ENCODE data around the gene UEVLD.

Gene UEVLD

GRCh38 chr11:18495271-18495670 lies 93.3 kb downstream of the UEVLD start:
- DNase-seq: no peak

DNA sequence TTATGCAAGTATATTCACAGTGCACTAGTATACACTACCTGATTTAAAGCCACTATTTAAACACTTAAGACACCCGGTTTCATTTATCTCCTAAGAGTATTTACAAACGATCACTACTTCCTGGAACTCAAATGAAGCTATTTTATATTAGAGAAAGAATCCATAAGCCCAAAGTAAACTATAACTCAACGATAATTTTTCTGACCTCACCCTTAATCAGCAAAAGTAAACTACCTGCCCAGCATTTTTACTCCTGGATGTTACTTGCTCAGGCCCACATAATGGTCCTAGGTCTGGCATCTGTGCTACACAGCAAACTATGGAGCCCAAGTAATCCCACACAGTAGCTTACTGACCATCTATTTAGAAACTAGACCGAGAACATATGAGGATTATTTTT lies 95.2 kb downstream of the UEVLD start:
- DNase-seq: no peak

DNA sequence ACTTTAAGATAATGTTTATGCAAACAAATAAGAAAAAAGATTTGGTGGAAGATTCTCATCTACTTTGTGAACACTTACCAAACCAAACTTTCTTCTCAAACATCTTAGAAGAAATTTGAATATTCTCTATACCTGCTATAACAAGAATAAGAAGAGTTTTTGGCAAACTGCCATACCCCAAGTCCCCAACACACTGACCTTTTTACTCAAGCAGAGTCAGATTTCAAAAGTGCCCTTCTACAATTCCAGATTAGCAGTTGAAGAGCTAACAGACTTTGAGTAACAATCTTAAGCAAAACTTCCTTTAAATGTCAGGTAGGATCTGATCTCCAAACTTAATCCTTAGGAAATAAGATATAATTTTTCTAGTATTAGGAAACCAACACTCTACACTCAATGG lies 95.6 kb downstream of the UEVLD start:
- no peak for DNase-seq

GRCh38 chr11:18491924-18492323 lies 96.6 kb downstream of the UEVLD start:
- DNase-seq: no peak

DNA sequence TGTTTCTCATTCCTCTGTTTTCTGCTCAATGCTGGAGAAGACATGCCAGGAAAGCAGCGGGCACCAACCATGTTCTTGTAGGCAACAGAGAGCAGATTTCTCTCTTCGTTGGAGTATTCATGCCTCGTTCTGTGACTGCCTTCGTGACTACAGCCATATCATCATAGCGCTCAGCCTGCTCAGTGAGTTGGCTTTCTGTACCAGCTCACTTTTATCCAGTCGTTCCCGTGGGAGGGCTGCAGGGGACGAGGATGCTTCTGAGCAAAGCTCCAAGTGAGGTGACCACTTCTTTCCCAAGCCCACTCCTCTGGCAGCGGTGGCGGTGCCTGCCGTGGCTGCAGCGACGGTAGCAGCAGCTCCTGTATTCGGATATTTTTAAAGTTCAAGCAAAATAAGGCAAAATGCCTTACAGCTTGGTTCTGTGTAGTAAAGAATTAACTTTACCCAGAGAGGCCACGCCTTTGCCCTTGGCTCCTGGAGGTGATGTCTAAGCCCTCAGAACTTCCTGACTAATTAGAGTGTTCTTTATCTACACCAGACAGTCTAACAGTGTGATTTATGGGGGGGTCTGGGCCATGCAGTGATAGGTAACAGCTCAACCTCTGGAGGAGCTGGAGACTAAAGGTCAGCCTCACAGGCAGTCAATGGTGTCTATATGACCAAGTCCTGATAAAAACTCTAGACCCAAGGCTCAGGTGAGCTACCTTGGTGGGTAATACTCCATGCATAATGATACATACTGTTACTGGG lies 97.6 kb downstream of the UEVLD start:
- DNase-seq: no peak

DNA sequence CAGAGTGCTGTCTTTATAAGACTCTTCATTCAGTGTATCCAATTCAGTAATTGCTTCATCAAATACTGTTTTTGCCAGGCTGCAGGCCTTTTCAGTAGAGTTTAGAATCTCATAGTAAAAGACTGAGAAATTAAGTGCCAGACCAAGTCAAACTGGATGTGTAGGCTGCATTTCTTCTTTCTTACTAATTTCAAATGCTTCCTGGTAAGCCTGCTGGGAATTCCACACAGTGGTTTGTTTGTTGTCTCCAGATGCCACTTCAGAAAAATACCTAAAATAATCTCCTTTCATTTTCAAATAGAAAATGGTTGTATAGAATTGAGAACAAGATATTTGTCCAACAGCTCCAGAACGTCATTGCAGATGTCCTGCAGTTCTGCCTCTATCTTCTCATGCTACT lies 98.2 kb downstream of the UEVLD start:
- DNase-seq: no peak

- no peak for DNase-seq
Observed at GRCh38 chr11:18485913-18486528, 102.5 kb downstream of the UEVLD start.

All from SIG-M5 (cell line).